WTC11 (cell line): ENCODE measurements around the gene IZUMO3. TPM values are rescaled to one million over a fixed set of nuclear protein-coding genes. Genes with fewer than 3 reads are reported as not detected.

ENCODE experiments used
- ATAC-seq: fragments of 200-7000 bp; cut with Tn5 transposase; 2 replicates; pipeline ENCODE4 v1.10.0; 2021; ENCODE audit warnings: mild to moderate bottlenecking, moderate library complexity
- CTCF ChIA-PET: fragments of 300-600 bp; sonication (Branson Sonifier 250); formaldehyde crosslinking; loops from one replicate; lab custom pipeline; 2021; ENCODE audit warnings: antibody characterized with exemption; lab: Charles Lee
- POLR2A ChIA-PET: fragments of 350-600 bp; sonication (Branson Sonifier 250); formaldehyde crosslinking; loops from one replicate; lab custom pipeline; 2021; ENCODE audit warnings: antibody characterized with exemption; lab: Charles Lee
- DNase-seq: peaks from one replicate; pipeline ENCODE4 v3.0.0; 2021; ENCODE audit warnings: low spot score
- H3K27ac Mint-ChIP-seq: 2 replicates; pipeline ENCODE4 v1.8.0; 2021; ENCODE audit warnings: mixed read lengths
- H3K27me3 Mint-ChIP-seq: 2 replicates; pipeline ENCODE4 v1.8.0; 2021; ENCODE audit warnings: low read depth, mild to moderate bottlenecking, moderate library complexity, mixed read lengths
- H3K36me3 Mint-ChIP-seq: 2 replicates; pipeline ENCODE4 v1.8.0; 2021; ENCODE audit warnings: mixed read lengths
- H3K4me1 Mint-ChIP-seq: 2 replicates; pipeline ENCODE4 v1.8.0; 2022; ENCODE audit warnings: mixed read lengths
- H3K4me3 Mint-ChIP-seq: 2 replicates; pipeline ENCODE4 v1.8.0; 2021; ENCODE audit warnings: mild to moderate bottlenecking, moderate library complexity, mixed read lengths
- H3K9me3 Mint-ChIP-seq: 2 replicates; pipeline ENCODE4 v1.8.0; 2021; ENCODE audit warnings: mixed read lengths
- ELF4 ChIP-seq: sonication (generic); formaldehyde crosslinking; IDR thresholded peaks from 2 replicates; pipeline ENCODE4 v1.8.1; 2022; ENCODE audit warnings: low read depth, mild to moderate bottlenecking, moderate library complexity, missing genetic modification reagents
- NFE2L1 ChIP-seq: sonication (generic); formaldehyde crosslinking; IDR thresholded peaks from 2 replicates; pipeline ENCODE4 v1.8.1; 2023; ENCODE audit warnings: missing genetic modification reagents
- NFYB ChIP-seq: sonication (generic); formaldehyde crosslinking; conservative IDR thresholded peaks from 2 replicates; pipeline ENCODE4 v1.8.0; 2022; ENCODE audit warnings: low read depth, missing genetic modification reagents
- ZNF263 ChIP-seq: sonication (generic); formaldehyde crosslinking; IDR thresholded peaks from 2 replicates; pipeline ENCODE4 v1.8.1; 2022; ENCODE audit warnings: low read depth, mild to moderate bottlenecking, moderate library complexity, missing genetic modification reagents
- ZNF671 ChIP-seq: fragments of 250-450 bp; sonication (Bioruptor Pico); IDR thresholded peaks from 2 replicates; pipeline ENCODE4 v1.8.0; 2021; ENCODE audit warnings: mild to moderate bottlenecking
- total RNA-seq: library from RNA; stranded (reverse); gene quantifications from 3 replicates; pipeline ENCODE4 v1.2.3, GENCODE V29; 2021
- TF ChIP-seq, protein P1 (sequence below): sonication (generic); formaldehyde crosslinking; IDR thresholded peaks from 2 replicates; pipeline ENCODE4 v1.8.1; 2023; ENCODE audit warnings: mild to moderate bottlenecking, missing genetic modification reagents
- TF ChIP-seq, protein P2 (sequence below): sonication (generic); formaldehyde crosslinking; IDR thresholded peaks from 2 replicates; pipeline ENCODE4 v1.8.0; 2023; ENCODE audit warnings: missing genetic modification reagents, mild to moderate bottlenecking, borderline replicate concordance
- TF ChIP-seq, protein P3 (sequence below): sonication (generic); formaldehyde crosslinking; IDR thresholded peaks from 2 replicates; pipeline ENCODE4 v1.8.0; 2023; ENCODE audit warnings: mild to moderate bottlenecking, missing genetic modification reagents
- TF ChIP-seq, protein P4 (sequence below): sonication (generic); formaldehyde crosslinking; IDR thresholded peaks from 2 replicates; pipeline ENCODE4 v1.8.1; 2023; ENCODE audit warnings: mild to moderate bottlenecking, missing genetic modification reagents, moderate library complexity
- TF ChIP-seq, protein P5 (sequence below): fragments of 250-450 bp; sonication (Bioruptor Pico); IDR thresholded peaks from 2 replicates; pipeline ENCODE4 v1.9.0; 2021; ENCODE audit warnings: moderate library complexity, mild to moderate bottlenecking, inconsistent platforms, borderline replicate concordance

Gene IZUMO3
- total RNA-seq, 1 experiment from 2014 or later: not detected

DNA sequence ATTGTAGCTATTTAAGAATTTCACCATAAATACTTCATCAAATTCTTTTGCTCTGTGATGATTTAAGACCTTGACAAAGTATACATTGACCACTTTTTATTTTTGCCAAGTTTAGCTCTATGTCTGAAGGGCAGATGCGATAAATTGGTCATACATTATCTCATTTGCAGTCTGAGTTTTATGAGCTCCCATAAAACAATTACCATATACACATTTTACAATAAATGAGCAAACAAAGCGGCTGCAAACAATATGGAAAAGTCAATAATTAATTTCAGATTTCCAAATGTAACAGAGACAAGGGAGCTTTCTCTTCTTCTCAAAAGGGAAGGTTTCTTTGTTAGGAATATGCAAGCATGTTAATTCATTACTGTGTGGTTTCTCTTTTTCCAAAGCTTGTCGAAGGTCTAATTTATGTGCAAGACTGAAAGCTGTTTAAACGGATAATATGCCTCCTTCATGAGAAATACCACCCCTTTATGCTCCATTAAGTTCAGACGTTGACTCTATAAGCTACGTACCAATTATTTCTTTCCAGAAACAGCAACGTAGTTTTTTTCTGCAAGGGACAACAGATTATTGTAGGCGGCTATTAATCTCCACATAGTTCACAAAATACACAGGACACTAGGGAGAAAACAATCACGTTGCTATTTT, 7.0 kb upstream of the IZUMO3 start (continued):
- TF ChIP-seq, protein P1, sequence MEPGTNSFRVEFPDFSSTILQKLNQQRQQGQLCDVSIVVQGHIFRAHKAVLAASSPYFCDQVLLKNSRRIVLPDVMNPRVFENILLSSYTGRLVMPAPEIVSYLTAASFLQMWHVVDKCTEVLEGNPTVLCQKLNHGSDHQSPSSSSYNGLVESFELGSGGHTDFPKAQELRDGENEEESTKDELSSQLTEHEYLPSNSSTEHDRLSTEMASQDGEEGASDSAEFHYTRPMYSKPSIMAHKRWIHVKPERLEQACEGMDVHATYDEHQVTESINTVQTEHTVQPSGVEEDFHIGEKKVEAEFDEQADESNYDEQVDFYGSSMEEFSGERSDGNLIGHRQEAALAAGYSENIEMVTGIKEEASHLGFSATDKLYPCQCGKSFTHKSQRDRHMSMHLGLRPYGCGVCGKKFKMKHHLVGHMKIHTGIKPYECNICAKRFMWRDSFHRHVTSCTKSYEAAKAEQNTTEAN: no peak
- TF ChIP-seq, protein P2, sequence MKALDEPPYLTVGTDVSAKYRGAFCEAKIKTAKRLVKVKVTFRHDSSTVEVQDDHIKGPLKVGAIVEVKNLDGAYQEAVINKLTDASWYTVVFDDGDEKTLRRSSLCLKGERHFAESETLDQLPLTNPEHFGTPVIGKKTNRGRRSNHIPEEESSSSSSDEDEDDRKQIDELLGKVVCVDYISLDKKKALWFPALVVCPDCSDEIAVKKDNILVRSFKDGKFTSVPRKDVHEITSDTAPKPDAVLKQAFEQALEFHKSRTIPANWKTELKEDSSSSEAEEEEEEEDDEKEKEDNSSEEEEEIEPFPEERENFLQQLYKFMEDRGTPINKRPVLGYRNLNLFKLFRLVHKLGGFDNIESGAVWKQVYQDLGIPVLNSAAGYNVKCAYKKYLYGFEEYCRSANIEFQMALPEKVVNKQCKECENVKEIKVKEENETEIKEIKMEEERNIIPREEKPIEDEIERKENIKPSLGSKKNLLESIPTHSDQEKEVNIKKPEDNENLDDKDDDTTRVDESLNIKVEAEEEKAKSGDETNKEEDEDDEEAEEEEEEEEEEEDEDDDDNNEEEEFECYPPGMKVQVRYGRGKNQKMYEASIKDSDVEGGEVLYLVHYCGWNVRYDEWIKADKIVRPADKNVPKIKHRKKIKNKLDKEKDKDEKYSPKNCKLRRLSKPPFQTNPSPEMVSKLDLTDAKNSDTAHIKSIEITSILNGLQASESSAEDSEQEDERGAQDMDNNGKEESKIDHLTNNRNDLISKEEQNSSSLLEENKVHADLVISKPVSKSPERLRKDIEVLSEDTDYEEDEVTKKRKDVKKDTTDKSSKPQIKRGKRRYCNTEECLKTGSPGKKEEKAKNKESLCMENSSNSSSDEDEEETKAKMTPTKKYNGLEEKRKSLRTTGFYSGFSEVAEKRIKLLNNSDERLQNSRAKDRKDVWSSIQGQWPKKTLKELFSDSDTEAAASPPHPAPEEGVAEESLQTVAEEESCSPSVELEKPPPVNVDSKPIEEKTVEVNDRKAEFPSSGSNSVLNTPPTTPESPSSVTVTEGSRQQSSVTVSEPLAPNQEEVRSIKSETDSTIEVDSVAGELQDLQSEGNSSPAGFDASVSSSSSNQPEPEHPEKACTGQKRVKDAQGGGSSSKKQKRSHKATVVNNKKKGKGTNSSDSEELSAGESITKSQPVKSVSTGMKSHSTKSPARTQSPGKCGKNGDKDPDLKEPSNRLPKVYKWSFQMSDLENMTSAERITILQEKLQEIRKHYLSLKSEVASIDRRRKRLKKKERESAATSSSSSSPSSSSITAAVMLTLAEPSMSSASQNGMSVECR: no peak
- TF ChIP-seq, all 79 proteins: peak for 0

DNA sequence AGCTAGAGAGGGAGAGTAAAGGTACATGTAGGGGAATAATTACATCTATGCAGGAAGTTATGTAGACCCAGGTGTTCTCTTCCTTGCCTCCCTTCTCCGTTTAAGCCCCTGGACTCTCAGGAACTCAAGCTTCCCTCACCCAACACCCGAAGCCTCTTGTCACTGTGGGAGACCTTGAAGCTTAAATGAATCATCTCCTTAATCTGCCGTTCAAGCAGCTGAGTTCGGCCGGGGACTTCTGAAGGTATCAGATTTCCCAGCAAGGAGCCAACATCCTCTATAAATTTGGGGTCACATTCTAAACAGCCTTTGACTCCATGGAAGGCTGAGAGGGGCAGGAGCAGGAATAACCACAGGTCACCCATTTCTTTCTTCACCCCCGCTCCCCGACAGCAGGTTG, 412 bp downstream of the IZUMO3 start:
- Mint-ChIP-seq H3K36me3 (no peaks in the 10 kb centered on the region), H3K4me3 (no peak overlapping the region), H3K27me3 (no peaks in the 10 kb centered on the region), H3K9me3 (peaks cover 7% of the 10 kb centered on the region), H3K4me1 (peaks cover 14% of the 10 kb centered on the region), H3K27ac (no peak overlapping the region)
- POLR2A ChIA-PET: no interaction called here
- TF ChIP-seq ELF4 (no peak), NFYB (CRISPR knock-in tag) (no peak)
- TF ChIP-seq, protein P3, sequence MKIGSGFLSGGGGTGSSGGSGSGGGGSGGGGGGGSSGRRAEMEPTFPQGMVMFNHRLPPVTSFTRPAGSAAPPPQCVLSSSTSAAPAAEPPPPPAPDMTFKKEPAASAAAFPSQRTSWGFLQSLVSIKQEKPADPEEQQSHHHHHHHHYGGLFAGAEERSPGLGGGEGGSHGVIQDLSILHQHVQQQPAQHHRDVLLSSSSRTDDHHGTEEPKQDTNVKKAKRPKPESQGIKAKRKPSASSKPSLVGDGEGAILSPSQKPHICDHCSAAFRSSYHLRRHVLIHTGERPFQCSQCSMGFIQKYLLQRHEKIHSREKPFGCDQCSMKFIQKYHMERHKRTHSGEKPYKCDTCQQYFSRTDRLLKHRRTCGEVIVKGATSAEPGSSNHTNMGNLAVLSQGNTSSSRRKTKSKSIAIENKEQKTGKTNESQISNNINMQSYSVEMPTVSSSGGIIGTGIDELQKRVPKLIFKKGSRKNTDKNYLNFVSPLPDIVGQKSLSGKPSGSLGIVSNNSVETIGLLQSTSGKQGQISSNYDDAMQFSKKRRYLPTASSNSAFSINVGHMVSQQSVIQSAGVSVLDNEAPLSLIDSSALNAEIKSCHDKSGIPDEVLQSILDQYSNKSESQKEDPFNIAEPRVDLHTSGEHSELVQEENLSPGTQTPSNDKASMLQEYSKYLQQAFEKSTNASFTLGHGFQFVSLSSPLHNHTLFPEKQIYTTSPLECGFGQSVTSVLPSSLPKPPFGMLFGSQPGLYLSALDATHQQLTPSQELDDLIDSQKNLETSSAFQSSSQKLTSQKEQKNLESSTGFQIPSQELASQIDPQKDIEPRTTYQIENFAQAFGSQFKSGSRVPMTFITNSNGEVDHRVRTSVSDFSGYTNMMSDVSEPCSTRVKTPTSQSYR (CRISPR knock-in tag): no peak
- TF ChIP-seq, protein P4, sequence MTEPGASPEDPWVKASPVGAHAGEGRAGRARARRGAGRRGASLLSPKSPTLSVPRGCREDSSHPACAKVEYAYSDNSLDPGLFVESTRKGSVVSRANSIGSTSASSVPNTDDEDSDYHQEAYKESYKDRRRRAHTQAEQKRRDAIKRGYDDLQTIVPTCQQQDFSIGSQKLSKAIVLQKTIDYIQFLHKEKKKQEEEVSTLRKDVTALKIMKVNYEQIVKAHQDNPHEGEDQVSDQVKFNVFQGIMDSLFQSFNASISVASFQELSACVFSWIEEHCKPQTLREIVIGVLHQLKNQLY (CRISPR knock-in tag): no peak
- ATAC-seq (peak; percentile 36), DNase-seq (no peak)
- CTCF ChIA-PET: no interaction called here

DNA sequence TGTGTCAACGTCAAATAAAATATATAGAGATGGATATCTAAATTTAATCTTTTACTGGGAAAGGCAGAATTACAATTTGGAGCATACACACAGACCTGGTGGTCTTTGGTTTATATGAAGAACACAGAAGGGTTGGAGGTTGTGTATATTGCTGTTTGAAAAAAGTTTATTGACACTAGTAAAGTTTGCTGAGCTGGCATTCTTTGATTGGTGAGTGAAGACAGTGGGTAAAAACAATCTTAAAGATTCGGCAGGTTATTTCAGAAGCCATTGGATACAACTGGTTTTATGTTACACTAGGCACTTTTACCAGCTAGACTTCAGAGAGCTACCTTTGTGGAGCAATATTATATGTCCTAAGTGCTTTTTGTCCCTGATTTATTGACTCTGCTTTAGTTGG, 27.2 kb downstream of the IZUMO3 start:
- Mint-ChIP-seq H3K27ac (no peak overlapping the region), H3K27me3 (no peaks in the 10 kb centered on the region), H3K4me3 (no peak overlapping the region), H3K4me1 (peaks cover 20% of the 10 kb centered on the region), H3K9me3 (0 out of 2 replicates have a peak, but pooled peaks cover 4% of the 10 kb centered on the region), H3K36me3 (no peaks in the 10 kb centered on the region)
- ChIA-PET POLR2A (no interaction called here), CTCF (no interaction called here)
- DNase-seq: no peak
- TF ChIP-seq NFE2L1 (CRISPR knock-in tag) (no peak), ZNF671 (no peak), ZNF263 (no peak)
- TF ChIP-seq, protein P5, sequence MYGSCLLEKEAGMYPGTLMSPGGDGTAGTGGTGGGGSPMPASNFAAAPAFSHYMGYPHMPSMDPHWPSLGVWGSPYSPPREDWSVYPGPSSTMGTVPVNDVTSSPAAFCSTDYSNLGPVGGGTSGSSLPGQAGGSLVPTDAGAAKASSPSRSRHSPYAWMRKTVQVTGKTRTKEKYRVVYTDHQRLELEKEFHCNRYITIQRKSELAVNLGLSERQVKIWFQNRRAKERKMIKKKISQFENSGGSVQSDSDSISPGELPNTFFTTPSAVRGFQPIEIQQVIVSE (CRISPR knock-in tag): no peak
- ATAC-seq: no peak
